HepG2 (cell line): ENCODE results near the gene SPATA46. TPM values are rescaled to one million over a fixed set of nuclear protein-coding genes. Genes with fewer than 3 reads are reported as not detected.

Experiments used
- AGO2 ChIP-seq: fragments of 200-400 bp; formaldehyde crosslinking; optimal IDR thresholded peaks from 2 replicates; pipeline ENCODE3; 2017; ENCODE audit warnings: mild to moderate bottlenecking, low read depth, low read length, moderate library complexity
- ATF6 ChIP-seq: sonication (generic); formaldehyde crosslinking; conservative IDR thresholded peaks from 2 replicates; pipeline ENCODE4 v1.4.0; 2020; ENCODE audit warnings: missing genetic modification reagents
- CBX2 ChIP-seq, 2 experiments: fragments of 200-600 bp in 1 of 2; sonication (generic); formaldehyde crosslinking in 1 of 2; IDR thresholded peaks; 2 replicates each; pipeline versions ENCODE4 v1.7.0 to v1.8.1; 2018 to 2022; ENCODE audit warnings: low read depth in 2 of 2, low read length in 1 of 2, mild to moderate bottlenecking in 1 of 2, missing genetic modification reagents in 1 of 2
- CTCF ChIP-seq: sonication (generic); formaldehyde crosslinking; IDR thresholded peaks from 2 replicates; pipeline ENCODE4 v1.5.0; 2020; ENCODE audit warnings: mild to moderate bottlenecking, missing genetic modification reagents, moderate library complexity
- DZIP1 ChIP-seq: sonication (generic); formaldehyde crosslinking; IDR thresholded peaks from 2 replicates; pipeline ENCODE4 v1.5.0; 2020; ENCODE audit warnings: mild to moderate bottlenecking, missing genetic modification reagents
- E2F2 ChIP-seq: sonication (generic); formaldehyde crosslinking; IDR thresholded peaks from 2 replicates; pipeline ENCODE4 v1.4.0; 2020; ENCODE audit warnings: missing genetic modification reagents, borderline replicate concordance
- FOXO1 ChIP-seq: sonication (generic); formaldehyde crosslinking; IDR thresholded peaks from 2 replicates; pipeline ENCODE4 v1.4.0; 2020; ENCODE audit warnings: missing genetic modification reagents
- FOXP1 ChIP-seq, 2 experiments: fragments of 450-650 bp in 1 of 2; IDR thresholded peaks; 2 replicates each; pipeline ENCODE4 v1.6.1; 2017 to 2018; ENCODE audit warnings: antibody characterized with exemption in 1 of 2
- HOMEZ ChIP-seq: IDR thresholded peaks from 2 replicates; pipeline ENCODE4 v1.6.1; 2016; ENCODE audit warnings: low read depth
- MTF2 ChIP-seq: sonication (generic); formaldehyde crosslinking; IDR thresholded peaks from 2 replicates; pipeline ENCODE4 v1.5.0; 2020; ENCODE audit warnings: missing genetic modification reagents, borderline replicate concordance
- POGZ ChIP-seq: sonication (generic); formaldehyde crosslinking; IDR thresholded peaks from 2 replicates; pipeline ENCODE4 v1.4.0; 2020; ENCODE audit warnings: mild to moderate bottlenecking, missing genetic modification reagents
- SATB2 ChIP-seq: sonication (generic); formaldehyde crosslinking; IDR thresholded peaks from 2 replicates; pipeline ENCODE4 v1.5.0; 2020; ENCODE audit warnings: missing genetic modification reagents
- SIX1 ChIP-seq: sonication (generic); formaldehyde crosslinking; IDR thresholded peaks from 2 replicates; pipeline ENCODE4 v1.4.0; 2020; ENCODE audit warnings: missing genetic modification reagents, borderline replicate concordance
- ZBTB38 ChIP-seq: sonication (generic); formaldehyde crosslinking; IDR thresholded peaks from 2 replicates; pipeline ENCODE4 v1.5.1; 2020; ENCODE audit warnings: mild to moderate bottlenecking, missing genetic modification reagents
- ZNF12 ChIP-seq: sonication (generic); formaldehyde crosslinking; IDR thresholded peaks from 2 replicates; pipeline ENCODE4 v1.5.0; 2020; ENCODE audit warnings: missing genetic modification reagents
- ZNF136 ChIP-seq: sonication (generic); formaldehyde crosslinking; IDR thresholded peaks from 2 replicates; pipeline ENCODE4 v1.8.1; 2022; ENCODE audit warnings: low read depth, mild to moderate bottlenecking, moderate library complexity, missing genetic modification reagents
- ZNF160 ChIP-seq: sonication (generic); formaldehyde crosslinking; IDR thresholded peaks from 2 replicates; pipeline ENCODE4 v1.8.0; 2022; ENCODE audit warnings: mild to moderate bottlenecking, inconsistent platforms, missing genetic modification reagents
- ZNF24 ChIP-seq: fragments of 450-650 bp; IDR thresholded peaks from 2 replicates; pipeline ENCODE4 v1.6.1; 2017; ENCODE audit warnings: antibody characterized with exemption, mild to moderate bottlenecking
- ZNF598 ChIP-seq: sonication (generic); formaldehyde crosslinking; IDR thresholded peaks from 2 replicates; pipeline ENCODE4 v1.5.1; 2020; ENCODE audit warnings: mild to moderate bottlenecking, missing genetic modification reagents, borderline replicate concordance
- ZSCAN30 ChIP-seq: sonication (generic); formaldehyde crosslinking; IDR thresholded peaks from 2 replicates; pipeline ENCODE4 v1.5.0; 2020; ENCODE audit warnings: mild to moderate bottlenecking, missing genetic modification reagents
- polyA plus RNA-seq, 8 experiments: library from polyadenylated mRNA; depleted of rRNA in 3 of 8; stranded (reverse) in 7 of 8; unstranded in 1 of 8; fragments of >200 nt; fragmentation: Illumina TruSeq in 4 of 8; extraction: Trizol in 4 of 8; gene quantifications; 2 replicates each; pipeline versions ENCODE4 v1.2.1 to v1.2.3, GENCODE V29; 2011 to 2016; ENCODE audit warnings: low read depth in 4 of 8, missing spikeins in 1 of 8, mixed read lengths in 1 of 8; ENCODE audit not compliant: insufficient read depth in 1 of 8
- total RNA-seq, 5 experiments: library from RNA; depleted of rRNA; stranded (reverse); fragments of >200 nt; fragmentation: Illumina TruSeq; extraction: Trizol; gene quantifications; 2 replicates each; pipeline ENCODE4 v1.2.3, GENCODE V29; 2016; ENCODE audit warnings: low read depth in 1 of 5

SPATA46 gene
- total and polyA plus RNA-seq, 2 of the 13 experiments (the other 11 are each of a cell fraction or from before 2014, with no cell fraction given), result not detected

- TF ChIP-seq ZNF12 (CRISPR knock-in tag), result no peak
- TF ChIP-seq AGO2, result no peak
- TF ChIP-seq MTF2 (CRISPR knock-in tag), result no peak
- TF ChIP-seq E2F2 (CRISPR knock-in tag), result no peak
- TF ChIP-seq SIX1 (CRISPR knock-in tag), result no peak
- no peak for TF ChIP-seq FOXO1
- no peak for TF ChIP-seq SATB2 (CRISPR knock-in tag)
- no peak for TF ChIP-seq DZIP1
- peak; percentile 86 for TF ChIP-seq ZNF24
- TF ChIP-seq POGZ, result no peak
- peak; percentile 79 for TF ChIP-seq CTCF (CRISPR knock-in tag)
- TF ChIP-seq ZNF160 (CRISPR knock-in tag), result no peak
- no peak for TF ChIP-seq FOXP1 (IDR thresholded peaks at IDR 0.05)
- no peak for TF ChIP-seq FOXP1 (CRISPR knock-in tag; IDR thresholded peaks at IDR 0.05)
- TF ChIP-seq ZBTB38, result no peak
- no peak for TF ChIP-seq ZSCAN30
- TF ChIP-seq HOMEZ (CRISPR knock-in tag), result no peak
- no peak for TF ChIP-seq ZNF136
- TF ChIP-seq CBX2 (IDR thresholded peaks at IDR 0.05; ENCODE audit: low read depth, low read length), result no peak
- TF ChIP-seq CBX2 (CRISPR knock-in tag; IDR thresholded peaks at IDR 0.05; ENCODE audit: low read depth), result no peak
- TF ChIP-seq ZNF598, result no peak
- no peak for TF ChIP-seq ATF6
Observed at GRCh38 chr1:162391790-162392563, 15.3 kb upstream of the SPATA46 start (continued).
